HG03045 (cell line): ENCODE data around the gene AWAT1.
"Not testable (repeated sequence)": the region's sequence is repeated elsewhere in the genome, so short reads cannot be mapped to it uniquely, and the experiment has no call there.

Source experiments
- ATAC-seq: cut with Tn5 transposase; IDR thresholded peaks from one replicate; pipeline ENCODE4 v1.9.1; 2021; ENCODE audit warnings: mild to moderate bottlenecking, moderate library complexity; ENCODE audit not compliant: unreplicated experiment

AWAT1 gene

GRCh38 chrX:70260104-70260503, 25.6 kb downstream of the AWAT1 start, which contains the start of gene P2RY4:
Gene P2RY4 (minus strand): TSS chrX:70260204. CDS start chrX:70259624, 580 bp downstream.
- no peak for ATAC-seq

- ATAC-seq, result no peak
Observed at GRCh38 chrX:70262952-70263567, 28.6 kb downstream of the AWAT1 start.

- no peak for ATAC-seq
Observed at GRCh38 chrX:70264784-70265183, 30.3 kb downstream of the AWAT1 start.

GRCh38 chrX:70268034-70268433, 33.6 kb downstream of the AWAT1 start, which contains the start of gene ARR3:
Gene ARR3 (plus strand): TSS chrX:70268334. CDS start chrX:70269386, 1,052 bp downstream.
- no peak for ATAC-seq

DNA sequence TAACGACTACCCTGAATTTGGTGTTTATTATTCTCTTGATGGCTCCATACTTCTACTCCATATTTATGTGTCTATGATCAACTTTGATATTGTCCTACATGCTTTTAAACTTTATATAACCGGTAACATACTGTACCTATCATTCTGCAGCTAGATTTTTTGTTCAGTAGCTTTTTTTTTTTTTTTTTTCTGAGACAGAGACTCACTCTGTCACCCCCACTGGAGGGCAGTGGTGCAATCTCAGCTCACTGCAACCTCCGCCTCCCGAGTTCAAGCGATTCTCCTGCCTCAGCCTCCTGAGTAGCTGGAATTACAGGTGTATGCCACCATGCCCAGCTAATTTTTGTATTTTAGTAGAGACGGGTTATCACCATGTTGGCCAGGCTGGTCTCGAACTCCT, 39.6 kb downstream of the AWAT1 start:
- not testable (repeated sequence) for ATAC-seq

- ATAC-seq, result no peak
Observed at GRCh38 chrX:70279081-70279480, 44.6 kb downstream of the AWAT1 start.

- ATAC-seq, result no peak
Observed at GRCh38 chrX:70280573-70280972, 46.1 kb downstream of the AWAT1 start.

GRCh38 chrX:70281951-70282350, 47.5 kb downstream of the AWAT1 start, which contains the start of gene RAB41:
Gene RAB41 (plus strand): TSS chrX:70282172. CDS start chrX:70282218, 46 bp downstream.
- ATAC-seq, result no peak

DNA sequence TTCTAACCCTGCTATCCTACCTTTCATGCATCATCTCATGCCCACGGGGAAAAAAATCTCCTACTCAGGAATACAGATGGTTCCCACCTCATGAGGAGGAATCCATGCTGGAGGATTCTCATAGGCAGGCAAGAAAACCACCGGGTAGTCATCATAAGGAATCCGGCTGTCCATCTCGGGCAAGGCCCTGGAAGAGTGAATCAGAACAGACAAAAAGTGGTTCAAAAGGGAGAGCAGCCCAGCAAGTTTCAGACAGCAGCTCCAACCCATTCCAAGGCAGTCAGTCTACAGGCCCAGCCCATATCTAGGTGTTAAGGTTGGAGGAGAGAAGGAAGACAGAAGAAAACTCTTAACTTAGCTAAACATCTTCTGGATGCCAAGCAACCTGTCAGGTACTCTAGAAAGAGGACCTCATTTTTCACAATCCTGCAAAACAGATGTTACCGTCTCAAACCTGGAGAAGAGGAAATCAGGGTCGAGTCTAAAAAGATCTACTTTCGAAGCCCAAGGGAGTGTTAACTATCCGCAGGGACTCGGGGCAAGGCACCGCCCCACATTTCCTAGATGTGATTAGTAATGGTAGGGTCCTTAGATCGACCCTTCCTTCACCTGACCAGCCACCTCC, 54.8 kb downstream of the AWAT1 start:
- ATAC-seq, result no peak
